Amniotic epithelial cell (primary cell): ENCODE measurements around the gene METTL23.

Experiments used
- DNase-seq: peaks from one replicate; pipeline ENCODE4 v3.0.0-alpha.2; 2010; ENCODE audit warnings: low read depth

Gene METTL23, protein sequence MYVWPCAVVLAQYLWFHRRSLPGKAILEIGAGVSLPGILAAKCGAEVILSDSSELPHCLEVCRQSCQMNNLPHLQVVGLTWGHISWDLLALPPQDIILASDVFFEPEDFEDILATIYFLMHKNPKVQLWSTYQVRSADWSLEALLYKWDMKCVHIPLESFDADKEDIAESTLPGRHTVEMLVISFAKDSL

DNA sequence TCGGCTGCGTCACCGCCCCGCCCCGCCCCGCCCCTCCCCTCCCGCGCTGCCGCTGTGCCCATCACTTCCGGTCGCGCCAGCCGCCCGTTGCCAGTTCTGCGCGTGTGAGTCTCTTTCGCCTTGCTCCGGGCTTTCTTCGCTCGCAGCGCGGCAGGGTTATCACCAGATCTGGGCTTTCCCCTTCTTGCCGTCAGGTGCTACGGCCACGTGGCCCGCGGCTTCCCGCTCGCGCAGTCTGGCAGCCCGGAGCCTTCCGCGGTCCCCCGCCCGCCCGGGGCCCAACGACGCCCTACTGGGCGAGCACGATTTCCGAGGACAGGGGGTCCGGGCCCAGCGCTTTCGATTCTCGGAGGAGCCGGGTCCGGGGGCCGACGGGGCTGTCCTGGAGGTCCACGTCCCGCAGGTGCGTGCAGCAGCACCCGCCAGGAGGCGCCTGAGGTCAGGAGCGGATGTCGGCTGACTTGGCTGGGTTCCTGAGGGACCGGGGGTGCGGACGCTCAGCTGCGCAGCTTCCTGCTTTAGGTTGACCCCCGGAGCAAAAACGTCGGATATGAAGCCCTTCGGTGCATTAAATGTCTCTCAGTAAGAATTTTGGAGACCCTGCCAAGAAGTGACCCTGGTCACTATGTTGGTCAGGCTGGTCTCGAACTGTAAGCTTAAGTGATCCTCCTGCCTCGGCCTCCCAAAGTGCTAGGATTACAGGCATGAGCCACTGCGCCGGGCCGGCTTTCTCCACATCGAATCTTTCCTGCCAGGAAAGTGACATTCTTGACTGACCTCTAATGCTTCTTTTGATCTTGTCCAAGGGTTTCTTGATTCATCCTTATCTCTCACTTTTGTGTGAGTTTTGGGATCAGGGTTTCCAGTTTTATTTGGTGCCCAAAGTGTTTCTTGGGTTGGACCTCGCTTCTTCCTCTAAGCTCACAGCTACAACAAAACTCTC lies at the start of gene METTL23:
Gene METTL23 (plus strand): TSS at position 64 of the 943 bp plus-strand sequence. CDS start 2,872 bp downstream, outside the sequence.
- peak; percentile 62 for DNase-seq

DNA sequence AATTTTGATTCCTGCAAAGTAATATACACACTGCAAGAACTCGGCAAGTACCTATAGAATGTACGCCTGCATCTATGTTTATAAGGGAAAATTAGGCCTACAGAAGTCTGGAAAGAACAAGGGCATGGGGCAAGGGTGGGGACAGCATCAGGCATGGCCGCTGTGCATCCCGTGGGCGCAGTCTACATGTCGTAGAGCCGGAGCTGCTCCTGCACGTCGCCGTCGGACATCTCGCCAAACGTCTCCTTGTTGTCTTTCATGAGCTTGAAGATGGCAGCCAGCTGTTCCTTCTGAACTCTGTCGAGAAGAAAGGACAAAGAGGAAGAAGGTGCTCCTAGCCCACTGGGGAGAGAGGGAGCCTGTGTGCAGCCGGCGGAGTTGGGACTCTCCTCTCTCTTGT lies 49.2 kb upstream of the METTL23 start:
- no peak for DNase-seq

GRCh38 chr17:76678330-76678729 lies 48.3 kb upstream of the METTL23 start:
- no peak for DNase-seq

DNA sequence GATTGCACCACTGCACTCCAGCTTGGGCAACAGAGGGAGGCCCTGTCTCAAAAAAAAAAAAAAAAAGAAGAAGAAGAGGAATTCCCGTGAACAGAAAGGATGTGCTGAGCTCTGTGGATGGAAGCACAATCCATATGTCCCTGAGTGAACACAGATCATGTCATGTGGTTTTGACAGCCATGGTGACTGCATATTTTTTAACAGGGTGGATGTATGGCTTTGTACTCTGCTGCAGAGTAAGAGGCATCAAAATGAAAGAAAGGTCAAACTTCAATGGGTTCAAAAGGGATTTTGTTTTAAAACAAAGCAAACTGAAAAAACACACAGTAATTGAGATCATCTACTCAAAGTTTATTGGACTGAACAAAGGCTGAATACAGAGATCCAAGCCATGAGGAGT lies 47.4 kb upstream of the METTL23 start:
- no peak for DNase-seq

GRCh38 chr17:76681222-76682137 lies 45.2 kb upstream of the METTL23 start:
- DNase-seq, result peak; percentile 76

DNA sequence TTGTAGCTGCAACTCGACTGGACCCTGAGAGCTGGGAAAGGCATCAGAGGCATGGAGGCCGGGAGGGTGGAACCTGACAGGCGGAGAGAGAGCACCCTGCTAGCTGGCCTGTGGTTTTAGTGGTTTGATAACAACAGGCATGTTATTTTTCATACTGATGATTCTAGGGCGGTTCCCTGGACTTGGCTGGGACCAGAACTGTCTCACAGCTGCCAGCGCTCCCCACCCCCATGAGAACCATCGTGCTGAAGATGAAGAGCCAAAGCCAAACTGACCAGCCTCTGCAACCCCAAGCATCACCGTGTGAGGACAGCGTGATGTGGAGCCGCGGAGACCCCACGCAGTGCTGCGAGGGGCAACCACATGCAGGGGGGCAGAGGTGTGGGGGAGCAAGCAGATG lies 44.3 kb upstream of the METTL23 start:
- DNase-seq, result peak; percentile 97

DNA sequence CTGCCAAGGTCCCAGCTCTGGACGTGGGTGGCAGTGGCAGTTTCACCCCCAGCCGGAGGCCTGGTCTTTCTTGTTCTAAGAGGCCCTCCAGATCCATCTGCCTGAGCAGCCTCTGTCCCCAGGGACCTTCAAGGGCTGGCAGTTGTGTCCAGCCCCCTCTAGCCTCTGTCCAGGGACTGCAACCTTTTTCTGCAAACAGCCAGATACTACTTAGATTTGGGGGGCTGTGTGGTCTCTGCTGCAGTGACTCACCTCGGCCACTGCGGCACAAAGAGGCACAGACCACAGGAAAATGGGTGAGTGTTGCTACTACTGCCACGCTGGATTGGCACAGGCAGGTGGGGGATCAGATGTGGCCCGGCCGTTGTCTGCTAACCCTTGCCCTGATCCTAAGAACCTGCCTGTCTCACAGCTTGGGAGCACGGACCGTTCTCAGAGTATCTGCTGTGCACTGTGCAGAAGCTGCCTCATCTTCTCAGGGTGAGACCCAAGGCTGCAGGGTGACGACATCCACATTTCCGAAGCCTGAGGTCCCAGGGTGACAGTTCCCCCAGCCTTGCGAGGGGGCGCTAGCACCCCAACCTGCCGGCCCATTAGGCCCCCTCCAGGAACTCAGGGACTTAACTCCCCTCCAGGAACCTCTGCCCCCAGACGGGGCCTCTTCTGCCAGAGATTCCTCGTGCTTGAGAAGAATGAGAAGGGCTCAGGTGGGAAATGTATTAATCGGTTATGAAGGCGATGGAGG lies 43.5 kb upstream of the METTL23 start:
- no peak for DNase-seq

- DNase-seq, result no peak
Observed at GRCh38 chr17:76683921-76684745, 42.5 kb upstream of the METTL23 start.

GRCh38 chr17:76684756-76685155 lies 41.9 kb upstream of the METTL23 start:
- DNase-seq, result no peak

DNA sequence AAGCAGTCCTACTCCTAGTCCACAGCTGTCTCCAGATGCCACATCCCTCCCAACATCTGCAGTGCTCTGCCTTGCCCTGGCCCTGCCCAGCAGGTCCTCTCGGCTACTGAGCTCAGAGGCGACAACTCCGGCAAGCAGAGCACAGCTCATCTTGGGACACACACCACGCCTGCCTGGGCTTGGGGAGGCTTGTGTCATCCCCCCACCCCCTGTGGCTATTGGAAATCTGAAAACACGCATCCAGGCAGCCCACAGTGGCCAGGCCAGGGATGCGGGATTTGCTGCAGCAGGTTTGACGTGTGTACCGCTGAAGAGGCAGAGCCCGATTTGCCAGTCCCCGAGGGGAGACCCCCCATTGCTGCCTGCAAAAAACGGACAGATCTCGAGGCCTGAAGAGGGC lies 41.3 kb upstream of the METTL23 start:
- DNase-seq, result no peak

GRCh38 chr17:76685846-76686245 lies 40.8 kb upstream of the METTL23 start:
- no peak for DNase-seq

GRCh38 chr17:76686538-76687297 lies 39.9 kb upstream of the METTL23 start:
- DNase-seq, result no peak

- DNase-seq, result peak; percentile 74
Observed at GRCh38 chr17:76687298-76688164, 39.1 kb upstream of the METTL23 start.

GRCh38 chr17:76688165-76688622 lies 38.4 kb upstream of the METTL23 start:
- no peak for DNase-seq

DNA sequence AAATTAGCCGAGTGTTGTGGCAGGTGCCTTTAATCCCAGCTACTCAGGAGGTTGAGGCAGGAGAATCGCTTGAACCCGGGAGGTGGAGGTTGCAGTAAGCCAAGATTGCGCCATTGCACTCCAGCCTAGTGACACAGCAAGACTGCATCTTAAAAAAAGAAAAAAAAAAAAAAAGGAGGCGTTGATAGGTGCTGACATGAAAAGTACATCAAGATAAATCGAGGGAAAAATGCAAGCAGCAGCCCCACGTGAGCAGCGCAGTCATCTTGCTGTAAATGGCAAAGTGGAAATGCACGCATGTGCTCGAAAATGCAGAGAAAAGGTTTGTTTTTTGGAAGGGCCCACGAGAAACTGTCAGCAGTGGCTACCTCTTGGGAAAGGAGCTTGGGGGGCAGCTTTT lies 36.8 kb upstream of the METTL23 start:
- DNase-seq, result peak; percentile 93

DNA sequence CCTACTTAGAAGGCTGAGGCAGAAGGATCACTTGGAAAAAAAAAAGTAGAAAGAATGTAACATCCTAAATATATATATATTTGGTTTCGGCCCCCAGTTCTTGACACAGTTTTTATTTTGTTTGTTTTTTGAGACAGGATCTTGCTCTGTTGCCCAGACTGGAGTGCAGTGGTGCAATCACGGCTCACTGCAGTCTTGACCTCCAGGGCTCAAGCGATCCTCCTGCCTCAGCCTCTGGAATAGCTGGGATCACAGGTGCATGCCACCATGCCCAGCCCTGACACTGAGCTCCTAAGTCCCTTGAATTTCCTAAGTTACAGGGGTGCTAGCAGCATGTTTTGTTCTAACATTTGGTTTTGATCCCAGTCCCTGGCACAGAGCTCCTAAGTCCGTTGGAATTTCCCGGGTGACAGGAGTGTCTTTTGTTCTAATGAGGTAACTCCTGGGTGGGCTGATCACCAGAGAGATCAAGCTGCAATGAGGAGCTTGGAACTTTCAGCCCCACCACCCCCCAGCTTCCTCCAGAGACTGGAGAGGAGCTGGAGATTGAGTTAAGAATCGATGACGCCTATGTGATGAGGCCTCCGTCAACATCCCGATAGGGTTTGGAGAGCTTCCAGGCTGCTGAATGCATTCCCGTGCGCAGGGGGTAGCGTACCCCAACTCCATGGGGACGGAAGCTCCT lies 35.9 kb upstream of the METTL23 start:
- no peak for DNase-seq

DNA sequence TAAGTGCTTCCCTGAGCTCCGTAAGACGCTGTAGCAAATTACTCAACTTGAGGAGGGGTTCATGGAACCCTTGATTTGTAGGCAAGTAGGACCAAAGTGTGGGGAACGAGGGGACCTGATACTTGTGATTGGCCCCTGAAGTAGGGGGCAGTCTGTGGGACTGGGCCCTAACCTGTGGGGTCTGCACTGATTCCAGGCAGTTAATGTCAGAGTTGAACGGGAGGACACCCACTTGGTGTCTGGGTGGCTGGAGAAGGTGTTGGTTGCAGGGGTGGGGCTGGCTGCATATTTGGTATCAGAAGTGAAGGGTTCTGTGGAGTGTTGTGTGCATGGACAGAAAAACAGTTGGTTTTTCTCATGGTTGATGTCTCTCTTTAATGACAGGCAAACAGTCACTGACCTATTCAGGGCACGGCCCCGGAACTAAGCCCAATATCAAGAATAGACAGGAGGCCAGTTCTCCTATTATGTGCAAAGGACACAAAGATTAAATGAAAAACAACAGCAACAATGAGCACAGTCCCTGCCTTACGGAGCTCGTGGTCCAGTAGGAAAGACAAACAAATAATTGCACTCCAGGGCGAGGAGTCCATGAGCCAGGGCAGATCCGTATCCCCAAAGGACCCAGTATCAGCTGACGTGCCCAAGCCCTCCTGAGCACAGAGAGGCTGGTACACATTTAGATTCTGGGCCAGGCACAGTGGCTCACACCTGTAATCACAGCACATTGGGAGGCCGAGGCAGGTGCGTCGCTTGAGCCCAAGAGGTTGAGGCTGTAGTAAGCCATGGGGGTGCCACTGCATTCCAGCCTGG lies 35.1 kb upstream of the METTL23 start:
- DNase-seq, result no peak
